ENCODE data around the gene PHEX.

DNA sequence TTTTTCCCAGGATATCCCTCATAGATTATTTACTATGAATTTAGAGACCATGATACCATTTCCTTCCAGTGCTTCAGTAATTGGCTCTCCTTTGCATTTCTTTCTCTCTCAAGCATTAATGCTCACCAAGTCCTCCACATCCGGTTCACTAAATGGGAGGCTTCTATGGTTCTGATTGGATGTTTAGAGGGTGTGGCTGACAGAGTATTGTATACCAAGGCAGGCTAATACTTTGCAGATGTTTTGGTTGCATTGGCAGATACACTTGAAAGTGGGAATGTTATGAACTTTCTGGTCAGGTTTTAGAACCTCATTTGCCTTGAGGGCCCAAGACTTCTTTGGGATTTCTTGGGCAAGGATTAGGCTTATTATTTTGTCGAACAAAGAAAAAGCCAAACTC, 264.7 kb downstream of the PHEX start:
- no peak for TF ChIP-seq EZH2 (IDR thresholded peaks at IDR 0.05)
- no peak for TF ChIP-seq SIN3A (IDR thresholded peaks at IDR 0.05; ENCODE audit: low read depth)
- no peak for TF ChIP-seq POLR2A (IDR thresholded peaks at IDR 0.05; ENCODE audit: borderline replicate concordance, extremely low read depth, insufficient read depth, insufficient read length)
- no peak for TF ChIP-seq POLR2AphosphoS5 (IDR thresholded peaks at IDR 0.05; ENCODE audit: low read depth, low read length)
- TF ChIP-seq, protein P1, sequence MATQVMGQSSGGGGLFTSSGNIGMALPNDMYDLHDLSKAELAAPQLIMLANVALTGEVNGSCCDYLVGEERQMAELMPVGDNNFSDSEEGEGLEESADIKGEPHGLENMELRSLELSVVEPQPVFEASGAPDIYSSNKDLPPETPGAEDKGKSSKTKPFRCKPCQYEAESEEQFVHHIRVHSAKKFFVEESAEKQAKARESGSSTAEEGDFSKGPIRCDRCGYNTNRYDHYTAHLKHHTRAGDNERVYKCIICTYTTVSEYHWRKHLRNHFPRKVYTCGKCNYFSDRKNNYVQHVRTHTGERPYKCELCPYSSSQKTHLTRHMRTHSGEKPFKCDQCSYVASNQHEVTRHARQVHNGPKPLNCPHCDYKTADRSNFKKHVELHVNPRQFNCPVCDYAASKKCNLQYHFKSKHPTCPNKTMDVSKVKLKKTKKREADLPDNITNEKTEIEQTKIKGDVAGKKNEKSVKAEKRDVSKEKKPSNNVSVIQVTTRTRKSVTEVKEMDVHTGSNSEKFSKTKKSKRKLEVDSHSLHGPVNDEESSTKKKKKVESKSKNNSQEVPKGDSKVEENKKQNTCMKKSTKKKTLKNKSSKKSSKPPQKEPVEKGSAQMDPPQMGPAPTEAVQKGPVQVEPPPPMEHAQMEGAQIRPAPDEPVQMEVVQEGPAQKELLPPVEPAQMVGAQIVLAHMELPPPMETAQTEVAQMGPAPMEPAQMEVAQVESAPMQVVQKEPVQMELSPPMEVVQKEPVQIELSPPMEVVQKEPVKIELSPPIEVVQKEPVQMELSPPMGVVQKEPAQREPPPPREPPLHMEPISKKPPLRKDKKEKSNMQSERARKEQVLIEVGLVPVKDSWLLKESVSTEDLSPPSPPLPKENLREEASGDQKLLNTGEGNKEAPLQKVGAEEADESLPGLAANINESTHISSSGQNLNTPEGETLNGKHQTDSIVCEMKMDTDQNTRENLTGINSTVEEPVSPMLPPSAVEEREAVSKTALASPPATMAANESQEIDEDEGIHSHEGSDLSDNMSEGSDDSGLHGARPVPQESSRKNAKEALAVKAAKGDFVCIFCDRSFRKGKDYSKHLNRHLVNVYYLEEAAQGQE (IDR thresholded peaks at IDR 0.05; ENCODE audit: low read depth): no peak
- TF ChIP-seq, protein P2, sequence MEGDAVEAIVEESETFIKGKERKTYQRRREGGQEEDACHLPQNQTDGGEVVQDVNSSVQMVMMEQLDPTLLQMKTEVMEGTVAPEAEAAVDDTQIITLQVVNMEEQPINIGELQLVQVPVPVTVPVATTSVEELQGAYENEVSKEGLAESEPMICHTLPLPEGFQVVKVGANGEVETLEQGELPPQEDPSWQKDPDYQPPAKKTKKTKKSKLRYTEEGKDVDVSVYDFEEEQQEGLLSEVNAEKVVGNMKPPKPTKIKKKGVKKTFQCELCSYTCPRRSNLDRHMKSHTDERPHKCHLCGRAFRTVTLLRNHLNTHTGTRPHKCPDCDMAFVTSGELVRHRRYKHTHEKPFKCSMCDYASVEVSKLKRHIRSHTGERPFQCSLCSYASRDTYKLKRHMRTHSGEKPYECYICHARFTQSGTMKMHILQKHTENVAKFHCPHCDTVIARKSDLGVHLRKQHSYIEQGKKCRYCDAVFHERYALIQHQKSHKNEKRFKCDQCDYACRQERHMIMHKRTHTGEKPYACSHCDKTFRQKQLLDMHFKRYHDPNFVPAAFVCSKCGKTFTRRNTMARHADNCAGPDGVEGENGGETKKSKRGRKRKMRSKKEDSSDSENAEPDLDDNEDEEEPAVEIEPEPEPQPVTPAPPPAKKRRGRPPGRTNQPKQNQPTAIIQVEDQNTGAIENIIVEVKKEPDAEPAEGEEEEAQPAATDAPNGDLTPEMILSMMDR (IDR thresholded peaks at IDR 0.05 in 2 of 3, conservative IDR thresholded peaks at IDR 0.05 in 1 of 3; ENCODE audit: borderline replicate concordance in 1 of 3, insufficient read depth in 1 of 3, low read depth in 2 of 3, low read length in 2 of 3): no peak

All from HCT116 (cell line).